Upper lobe of left lung (tissue), 4 donors: ENCODE measurements around the gene PROX1.

Source experiments
- CTCF ChIP-seq, 6 experiments: fragments of 450-650 bp in 4 of 6; fragments of 200-600 bp in 2 of 6; sonication (generic) in 2 of 6; IDR thresholded peaks; one replicate each; pipeline ENCODE4 v1.5.1; 2016 to 2019; ENCODE audit warnings: antibody characterized with exemption in 6 of 6
- POLR2A ChIP-seq, 4 donors: fragments of 450-650 bp; IDR thresholded peaks; one replicate each; pipeline ENCODE4 v1.5.1; 2016 to 2017; ENCODE audit warnings: antibody characterized with exemption in 4 of 4, mild to moderate bottlenecking in 2 of 4
- POLR2AphosphoS5 ChIP-seq, 2 donors: sonication (generic); formaldehyde crosslinking; IDR thresholded peaks; one replicate each; pipeline ENCODE4 v1.5.1; 2017; ENCODE audit warnings: antibody characterized with exemption in 2 of 2

GRCh38 chr1:213989002-213989855 is 1.5 kb downstream of the PROX1 start:
- TF ChIP-seq CTCF (IDR thresholded peaks at IDR 0.05): no peak
- no peak for TF ChIP-seq POLR2A (IDR thresholded peaks at IDR 0.05)
- TF ChIP-seq POLR2AphosphoS5 (IDR thresholded peaks at IDR 0.05): no peak
